Measurements from ENCODE around the gene PDLIM3.

GRCh38 chr4:185500576-185500975 lies 34.7 kb downstream of the PDLIM3 start:
- TF ChIP-seq, protein P1, sequence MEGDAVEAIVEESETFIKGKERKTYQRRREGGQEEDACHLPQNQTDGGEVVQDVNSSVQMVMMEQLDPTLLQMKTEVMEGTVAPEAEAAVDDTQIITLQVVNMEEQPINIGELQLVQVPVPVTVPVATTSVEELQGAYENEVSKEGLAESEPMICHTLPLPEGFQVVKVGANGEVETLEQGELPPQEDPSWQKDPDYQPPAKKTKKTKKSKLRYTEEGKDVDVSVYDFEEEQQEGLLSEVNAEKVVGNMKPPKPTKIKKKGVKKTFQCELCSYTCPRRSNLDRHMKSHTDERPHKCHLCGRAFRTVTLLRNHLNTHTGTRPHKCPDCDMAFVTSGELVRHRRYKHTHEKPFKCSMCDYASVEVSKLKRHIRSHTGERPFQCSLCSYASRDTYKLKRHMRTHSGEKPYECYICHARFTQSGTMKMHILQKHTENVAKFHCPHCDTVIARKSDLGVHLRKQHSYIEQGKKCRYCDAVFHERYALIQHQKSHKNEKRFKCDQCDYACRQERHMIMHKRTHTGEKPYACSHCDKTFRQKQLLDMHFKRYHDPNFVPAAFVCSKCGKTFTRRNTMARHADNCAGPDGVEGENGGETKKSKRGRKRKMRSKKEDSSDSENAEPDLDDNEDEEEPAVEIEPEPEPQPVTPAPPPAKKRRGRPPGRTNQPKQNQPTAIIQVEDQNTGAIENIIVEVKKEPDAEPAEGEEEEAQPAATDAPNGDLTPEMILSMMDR (IDR thresholded peaks at IDR 0.05; ENCODE audit: low read length): no peak
- TF ChIP-seq EZH2phosphoT487 (IDR thresholded peaks at IDR 0.05; ENCODE audit: low read length): no peak

Measured in MM.1S (cell line).